ENCODE data around the gene EPHA7. TPM values are rescaled to one million over a fixed set of nuclear protein-coding genes. Genes with fewer than 3 reads are reported as not detected.

Gene EPHA7
- polyA plus RNA-seq, 1 of the 3 experiments (the other 2 are of a cell fraction): under 0.01 TPM

DNA sequence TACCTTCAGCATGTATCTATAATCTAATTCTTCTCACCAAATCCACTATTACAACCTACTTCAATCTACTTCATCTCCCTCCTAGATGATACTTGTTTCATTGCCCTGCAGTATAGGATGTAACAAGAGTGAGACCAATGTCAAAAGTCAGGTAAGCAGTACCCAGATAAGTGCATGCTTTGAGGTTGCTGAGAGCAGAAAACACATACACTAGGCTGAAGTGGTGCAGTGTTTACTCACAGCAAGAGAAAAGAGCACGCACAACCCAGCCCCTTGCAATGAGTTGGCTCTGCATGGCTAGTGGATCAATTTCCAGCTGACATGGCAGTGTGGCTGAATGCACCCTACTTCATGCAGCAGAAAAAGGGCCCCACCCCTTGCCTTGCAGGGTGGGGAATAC, 199.9 kb downstream of the EPHA7 start:
- DNase-seq: no peak
- no peaks in the 10 kb centered on the region for H3K27me3 ChIP-seq (ENCODE audit: insufficient read depth)
- no peaks in the 10 kb centered on the region for H3K9me2 ChIP-seq
- POLR2A ChIA-PET: no interaction called here
- H3F3A ChIP-seq (replicated peaks; ENCODE audit: insufficient read depth): no peaks in the 10 kb centered on the region
- TF ChIP-seq FOXM1 (IDR thresholded peaks at IDR 0.05; ENCODE audit: low read depth) (no peak), NFIC (IDR thresholded peaks at IDR 0.05; ENCODE audit: borderline replicate concordance) (no peak), FOSL2 (IDR thresholded peaks at IDR 0.05; ENCODE audit: borderline replicate concordance, low read depth) (no peak), TAF1 (IDR thresholded peaks at IDR 0.05; ENCODE audit: borderline replicate concordance, low read depth, low read length) (no peak), EZH2phosphoT487 (IDR thresholded peaks at IDR 0.05; ENCODE audit: borderline replicate concordance, low read depth) (no peak)
- TF ChIP-seq, protein P1, sequence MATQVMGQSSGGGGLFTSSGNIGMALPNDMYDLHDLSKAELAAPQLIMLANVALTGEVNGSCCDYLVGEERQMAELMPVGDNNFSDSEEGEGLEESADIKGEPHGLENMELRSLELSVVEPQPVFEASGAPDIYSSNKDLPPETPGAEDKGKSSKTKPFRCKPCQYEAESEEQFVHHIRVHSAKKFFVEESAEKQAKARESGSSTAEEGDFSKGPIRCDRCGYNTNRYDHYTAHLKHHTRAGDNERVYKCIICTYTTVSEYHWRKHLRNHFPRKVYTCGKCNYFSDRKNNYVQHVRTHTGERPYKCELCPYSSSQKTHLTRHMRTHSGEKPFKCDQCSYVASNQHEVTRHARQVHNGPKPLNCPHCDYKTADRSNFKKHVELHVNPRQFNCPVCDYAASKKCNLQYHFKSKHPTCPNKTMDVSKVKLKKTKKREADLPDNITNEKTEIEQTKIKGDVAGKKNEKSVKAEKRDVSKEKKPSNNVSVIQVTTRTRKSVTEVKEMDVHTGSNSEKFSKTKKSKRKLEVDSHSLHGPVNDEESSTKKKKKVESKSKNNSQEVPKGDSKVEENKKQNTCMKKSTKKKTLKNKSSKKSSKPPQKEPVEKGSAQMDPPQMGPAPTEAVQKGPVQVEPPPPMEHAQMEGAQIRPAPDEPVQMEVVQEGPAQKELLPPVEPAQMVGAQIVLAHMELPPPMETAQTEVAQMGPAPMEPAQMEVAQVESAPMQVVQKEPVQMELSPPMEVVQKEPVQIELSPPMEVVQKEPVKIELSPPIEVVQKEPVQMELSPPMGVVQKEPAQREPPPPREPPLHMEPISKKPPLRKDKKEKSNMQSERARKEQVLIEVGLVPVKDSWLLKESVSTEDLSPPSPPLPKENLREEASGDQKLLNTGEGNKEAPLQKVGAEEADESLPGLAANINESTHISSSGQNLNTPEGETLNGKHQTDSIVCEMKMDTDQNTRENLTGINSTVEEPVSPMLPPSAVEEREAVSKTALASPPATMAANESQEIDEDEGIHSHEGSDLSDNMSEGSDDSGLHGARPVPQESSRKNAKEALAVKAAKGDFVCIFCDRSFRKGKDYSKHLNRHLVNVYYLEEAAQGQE (IDR thresholded peaks at IDR 0.05; ENCODE audit: low read depth, low read length): no peak
- H3K4me1 ChIP-seq (ENCODE audit: control insufficient read depth in 1 of 2, insufficient read depth in 2 of 2, low read depth in 1 of 2, low read length in 1 of 2): no peaks in the 10 kb centered on the region
- CTCF ChIA-PET: no interaction called here
- no peak overlapping the region for H3K4me2 ChIP-seq
- no peaks in the 10 kb centered on the region for H3K36me3 ChIP-seq (replicated peaks in 1 of 2; ENCODE audit: control insufficient read depth in 1 of 2, insufficient read depth in 2 of 2, low read length in 1 of 2)
- H3K9ac ChIP-seq: no peak overlapping the region
- H3K79me2 ChIP-seq (ENCODE audit: insufficient read depth): no peaks in the 10 kb centered on the region
- no peak overlapping the region for H3K27ac ChIP-seq (ENCODE audit: low read depth in 2 of 2, low read length in 1 of 2)
- no peak overlapping the region for H2AFZ ChIP-seq (ENCODE audit: low read depth)
- WGBS (ENCODE audit: low lambda C conversion rate): 8% methylated on average over 1 of the region's 1 CpG
- no peak overlapping the region for H3K4me3 ChIP-seq (ENCODE audit: low read depth in 2 of 2, low read length in 1 of 2)
- no peaks in the 10 kb centered on the region for H3K9me3 ChIP-seq
- no peaks in the 10 kb centered on the region for H4K20me1 ChIP-seq (ENCODE audit: insufficient read depth)

DNA sequence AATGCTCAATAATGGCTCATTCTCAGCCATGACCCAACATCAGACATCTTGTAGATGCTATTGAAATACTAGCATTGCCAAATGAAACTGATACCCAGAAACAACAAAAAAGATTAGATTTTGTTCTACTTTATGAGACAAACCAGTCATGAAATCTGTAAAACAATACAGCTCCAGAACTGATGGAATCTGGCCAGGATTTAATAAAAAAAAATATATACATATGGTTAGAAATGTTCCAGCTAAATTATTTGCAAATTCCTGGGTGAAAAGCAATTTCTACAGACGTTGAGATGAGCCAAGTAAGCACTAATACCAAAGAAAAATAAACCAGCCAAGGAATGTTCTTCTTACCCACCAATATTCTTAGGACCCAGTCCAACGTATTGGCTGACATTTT, 201.3 kb downstream of the EPHA7 start:
- Histone ChIP-seq H3K4me3 (ENCODE audit: low read depth in 2 of 2, low read length in 1 of 2) (no peak overlapping the region), H3K9me2 (no peaks in the 10 kb centered on the region), H3K36me3 (replicated peaks in 1 of 2; ENCODE audit: control insufficient read depth in 1 of 2, insufficient read depth in 2 of 2, low read length in 1 of 2) (no peaks in the 10 kb centered on the region), H3F3A (replicated peaks; ENCODE audit: insufficient read depth) (no peaks in the 10 kb centered on the region), H3K9ac (no peak overlapping the region), H3K9me3 (no peaks in the 10 kb centered on the region), H3K4me1 (ENCODE audit: control insufficient read depth in 1 of 2, insufficient read depth in 2 of 2, low read depth in 1 of 2, low read length in 1 of 2) (no peaks in the 10 kb centered on the region), H3K4me2 (no peak overlapping the region), H3K79me2 (ENCODE audit: insufficient read depth) (no peaks in the 10 kb centered on the region), H3K27ac (ENCODE audit: low read depth in 2 of 2, low read length in 1 of 2) (no peak overlapping the region), H2AFZ (ENCODE audit: low read depth) (no peak overlapping the region), H3K27me3 (ENCODE audit: insufficient read depth) (no peaks in the 10 kb centered on the region), H4K20me1 (ENCODE audit: insufficient read depth) (no peaks in the 10 kb centered on the region)
- TF ChIP-seq TCF12 (IDR thresholded peaks at IDR 0.05) (no peak), SIN3A (IDR thresholded peaks at IDR 0.05; ENCODE audit: borderline replicate concordance, low read depth, low read length) (no peak), FOXJ3 (CRISPR knock-in tag; IDR thresholded peaks at IDR 0.05) (no peak), RCOR1 (IDR thresholded peaks at IDR 0.05; ENCODE audit: low read length) (no peak), RXRA (IDR thresholded peaks at IDR 0.05; ENCODE audit: borderline replicate concordance, low read depth) (no peak), RAD21 (IDR thresholded peaks at IDR 0.05; ENCODE audit: low read length) (no peak), POLR2AphosphoS5 (IDR thresholded peaks at IDR 0.05; ENCODE audit: low read depth, low read length) (no peak), GABPA (IDR thresholded peaks at IDR 0.05; ENCODE audit: low read depth) (no peak), ELF1 (IDR thresholded peaks at IDR 0.05) (no peak), NRF1 (IDR thresholded peaks at IDR 0.05; ENCODE audit: low read depth, low read length) (no peak), TAF1 (IDR thresholded peaks at IDR 0.05; ENCODE audit: borderline replicate concordance, low read depth, low read length) (no peak), CHD2 (IDR thresholded peaks at IDR 0.05; ENCODE audit: low read length, partially characterized antibody) (no peak), JUND (IDR thresholded peaks at IDR 0.05) (no peak)
- TF ChIP-seq, protein P1 (IDR thresholded peaks at IDR 0.05; ENCODE audit: low read depth, low read length): no peak
- ChIA-PET CTCF (no interaction called here), POLR2A (no interaction called here)
- DNase-seq: no peak
- 0% methylated on average over 2 of the region's 2 CpGs for WGBS (ENCODE audit: low lambda C conversion rate)

Data from SK-N-SH (cell line).